GM19455 (cell line): ENCODE results near the gene GPR107.
A peak's percentile ranks its signal among the peaks of the same experiment; 100 is the strongest.

ENCODE experiments used
- ATAC-seq: cut with Tn5 transposase; IDR thresholded peaks from one replicate; pipeline ENCODE4 v1.9.1; 2021; ENCODE audit not compliant: unreplicated experiment

Gene GPR107

DNA sequence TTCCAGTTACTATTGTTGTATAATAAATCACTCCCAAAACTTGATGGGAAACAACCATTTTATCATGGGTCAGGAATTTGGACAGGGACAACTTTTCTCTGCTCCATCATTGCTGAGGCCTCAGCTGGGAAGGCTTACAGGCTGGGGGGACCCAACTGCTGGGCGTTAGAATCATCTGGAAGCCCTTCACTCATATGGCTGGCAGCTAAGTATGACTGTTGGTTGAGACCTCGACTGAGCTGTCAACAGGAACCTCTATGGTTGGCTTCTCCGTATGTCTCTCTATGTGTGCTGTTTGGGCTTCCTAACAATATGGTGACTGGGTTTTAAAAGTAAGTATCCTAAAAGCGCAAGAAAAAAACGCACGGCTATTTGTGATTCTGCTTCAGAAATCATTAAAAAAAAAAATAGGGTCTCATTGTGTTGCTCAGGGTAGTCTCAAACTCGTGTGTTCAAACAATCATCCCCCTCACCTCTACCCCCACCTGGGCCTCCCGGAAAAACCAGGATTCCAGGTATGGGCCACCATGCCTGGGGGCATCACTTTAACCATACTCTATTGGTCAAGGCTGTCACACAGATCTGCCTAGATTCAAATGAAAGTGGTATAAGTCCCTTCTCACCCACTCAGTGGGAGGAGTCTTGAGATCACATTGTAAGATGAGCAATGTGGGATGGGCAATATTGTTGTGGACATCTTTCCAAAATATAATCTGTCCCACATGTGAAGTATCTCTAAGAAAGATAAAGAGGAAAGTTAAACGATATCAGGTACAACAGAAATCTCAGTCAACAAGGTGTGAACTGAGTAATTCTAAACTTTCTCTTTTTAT lies 26.0 kb upstream of the GPR107 start:
- no peak for ATAC-seq

GRCh38 chr9:130028493-130029222 lies 25.0 kb upstream of the GPR107 start:
- ATAC-seq: no peak

DNA sequence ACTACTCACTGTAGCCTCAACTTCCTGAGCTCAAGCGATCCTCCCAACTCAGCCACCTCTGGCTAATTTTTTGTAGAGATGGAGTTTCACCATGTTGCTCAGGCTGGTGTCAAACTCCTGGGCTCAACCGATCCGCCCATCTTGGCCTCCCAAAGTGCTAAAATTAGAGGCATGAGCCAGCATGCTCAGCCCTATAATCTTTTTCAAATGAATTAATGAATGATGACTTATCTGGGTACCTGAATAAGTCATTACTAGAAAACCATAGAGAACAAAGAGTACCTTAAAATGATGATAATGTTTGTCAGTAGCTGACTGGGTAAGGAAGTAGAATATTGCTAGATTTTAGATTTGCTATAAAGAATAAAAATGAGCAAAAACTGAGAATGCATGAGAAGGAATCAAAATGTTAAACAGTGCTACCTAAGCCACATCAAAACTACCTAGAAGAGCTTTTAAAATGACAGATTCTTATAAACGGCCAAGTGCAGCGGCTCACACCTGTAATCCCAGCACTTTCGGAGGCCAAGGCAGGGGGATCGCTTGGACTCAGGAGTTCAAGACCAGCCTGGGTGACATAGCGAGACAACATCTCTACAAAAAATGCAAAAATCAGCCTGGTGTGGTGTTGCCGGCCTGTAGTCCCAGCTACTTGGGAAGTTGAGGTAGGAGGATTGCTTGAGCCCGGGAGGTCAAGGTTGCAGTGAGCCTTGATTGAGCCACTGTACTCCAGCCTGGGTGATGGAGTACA lies 24.3 kb upstream of the GPR107 start:
- ATAC-seq: no peak

DNA sequence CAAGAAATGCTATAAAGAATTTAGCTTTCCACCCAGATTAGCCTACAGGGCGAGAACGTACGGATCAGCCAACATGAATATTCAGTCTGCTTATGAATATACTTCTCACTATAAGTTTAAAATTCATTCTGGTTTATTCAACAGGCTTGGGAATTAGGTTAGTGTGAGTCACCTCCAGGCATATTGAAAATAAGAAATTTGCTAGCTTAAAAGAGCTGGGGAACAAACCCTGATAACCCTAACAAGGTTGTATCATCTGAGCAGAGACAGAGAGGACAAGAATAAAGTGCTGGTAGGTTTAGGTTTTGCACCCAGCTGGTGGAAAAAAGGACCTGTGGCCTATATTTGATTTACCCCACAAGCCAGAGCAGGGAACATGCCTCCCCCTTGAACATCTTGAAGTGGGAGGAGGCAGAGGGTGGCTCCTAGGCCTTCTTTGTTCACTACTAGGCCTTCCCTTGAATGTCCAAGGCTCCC lies 23.0 kb upstream of the GPR107 start:
- ATAC-seq: no peak

GRCh38 chr9:130034570-130034969 lies 19.1 kb upstream of the GPR107 start:
- no peak for ATAC-seq

DNA sequence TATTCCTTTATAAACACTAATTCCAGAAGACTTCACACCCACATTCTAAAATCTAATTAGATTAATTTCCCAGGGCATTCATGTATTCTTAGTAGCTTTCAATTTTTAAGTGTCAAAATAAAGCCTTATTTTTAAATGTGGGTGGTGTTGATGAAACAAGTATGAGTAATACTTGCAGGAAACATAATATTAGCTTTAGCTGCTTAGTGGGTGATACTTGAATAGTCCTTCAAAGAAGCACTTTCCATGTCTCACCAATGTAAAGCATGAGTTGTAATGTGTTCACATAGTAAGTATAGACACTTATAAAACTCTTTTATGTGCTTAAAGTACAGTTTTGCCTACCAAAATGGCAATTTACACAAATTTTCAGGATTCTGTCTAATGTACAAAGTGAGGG lies 17.6 kb upstream of the GPR107 start:
- ATAC-seq: no peak

DNA sequence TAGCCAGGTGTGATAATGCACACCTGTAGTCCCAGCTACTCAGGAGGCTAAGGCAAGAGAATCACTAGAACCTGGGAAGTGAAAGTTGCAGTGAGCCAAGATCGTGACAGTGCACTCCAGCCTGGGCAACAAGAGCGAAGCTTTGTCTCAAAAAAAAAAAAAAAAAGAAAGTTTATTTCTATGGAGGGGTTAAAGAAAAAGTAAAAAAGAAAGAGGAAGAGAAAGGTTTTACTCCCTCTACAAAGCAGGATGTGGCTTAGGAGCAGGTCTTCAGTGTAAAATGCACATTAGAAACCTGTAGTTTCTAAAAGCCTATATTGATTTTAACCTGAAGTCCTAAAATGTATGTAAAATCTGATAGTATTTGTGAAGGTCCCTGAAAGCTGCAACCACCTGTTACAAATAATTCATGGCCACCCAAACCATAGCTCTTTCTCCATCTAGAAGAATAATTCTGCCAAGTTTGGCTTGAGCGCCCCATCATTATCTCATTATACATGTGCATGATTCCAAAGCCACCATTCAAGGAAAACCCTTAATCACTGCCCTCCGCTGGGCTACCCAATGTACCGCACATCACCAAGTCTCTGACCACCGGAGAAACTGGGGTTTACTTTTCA lies 14.1 kb upstream of the GPR107 start:
- no peak for ATAC-seq

- no peak for ATAC-seq
Observed at GRCh38 chr9:130040984-130041647, 12.6 kb upstream of the GPR107 start.

GRCh38 chr9:130041648-130042405 lies 11.9 kb upstream of the GPR107 start:
- no peak for ATAC-seq

DNA sequence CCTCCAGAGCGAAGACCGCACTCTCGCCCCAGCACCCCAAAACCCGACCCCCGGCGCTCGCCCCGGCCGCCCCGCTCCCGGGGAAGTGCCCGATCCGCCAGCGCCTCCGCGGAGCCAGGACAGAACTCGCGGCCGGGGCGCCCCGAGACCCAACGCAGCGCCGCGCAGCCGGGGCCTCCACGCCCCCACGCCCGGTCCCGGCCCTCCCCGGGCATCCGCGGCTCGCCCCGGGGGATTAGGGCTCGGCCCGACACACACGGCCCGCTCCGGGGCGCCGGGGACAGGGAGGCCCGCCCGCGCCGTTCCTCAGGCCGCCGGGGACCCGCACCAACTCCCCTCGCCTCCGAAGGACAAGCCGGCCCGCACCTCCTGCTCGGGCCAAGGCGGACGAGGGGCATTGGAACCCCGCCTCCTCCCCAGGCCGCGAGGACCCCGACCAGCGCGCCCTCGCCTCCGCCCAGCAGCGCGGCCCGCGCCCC lies 11.3 kb upstream of the GPR107 start:
- ATAC-seq: peak; percentile 0

GRCh38 chr9:130042885-130043653 lies 10.6 kb upstream of the GPR107 start, which contains the start of gene FNBP1:
Gene FNBP1 (minus strand): TSS chr9:130043189. CDS start chr9:130042975, 214 bp downstream.
- peak; percentile 37 for ATAC-seq

DNA sequence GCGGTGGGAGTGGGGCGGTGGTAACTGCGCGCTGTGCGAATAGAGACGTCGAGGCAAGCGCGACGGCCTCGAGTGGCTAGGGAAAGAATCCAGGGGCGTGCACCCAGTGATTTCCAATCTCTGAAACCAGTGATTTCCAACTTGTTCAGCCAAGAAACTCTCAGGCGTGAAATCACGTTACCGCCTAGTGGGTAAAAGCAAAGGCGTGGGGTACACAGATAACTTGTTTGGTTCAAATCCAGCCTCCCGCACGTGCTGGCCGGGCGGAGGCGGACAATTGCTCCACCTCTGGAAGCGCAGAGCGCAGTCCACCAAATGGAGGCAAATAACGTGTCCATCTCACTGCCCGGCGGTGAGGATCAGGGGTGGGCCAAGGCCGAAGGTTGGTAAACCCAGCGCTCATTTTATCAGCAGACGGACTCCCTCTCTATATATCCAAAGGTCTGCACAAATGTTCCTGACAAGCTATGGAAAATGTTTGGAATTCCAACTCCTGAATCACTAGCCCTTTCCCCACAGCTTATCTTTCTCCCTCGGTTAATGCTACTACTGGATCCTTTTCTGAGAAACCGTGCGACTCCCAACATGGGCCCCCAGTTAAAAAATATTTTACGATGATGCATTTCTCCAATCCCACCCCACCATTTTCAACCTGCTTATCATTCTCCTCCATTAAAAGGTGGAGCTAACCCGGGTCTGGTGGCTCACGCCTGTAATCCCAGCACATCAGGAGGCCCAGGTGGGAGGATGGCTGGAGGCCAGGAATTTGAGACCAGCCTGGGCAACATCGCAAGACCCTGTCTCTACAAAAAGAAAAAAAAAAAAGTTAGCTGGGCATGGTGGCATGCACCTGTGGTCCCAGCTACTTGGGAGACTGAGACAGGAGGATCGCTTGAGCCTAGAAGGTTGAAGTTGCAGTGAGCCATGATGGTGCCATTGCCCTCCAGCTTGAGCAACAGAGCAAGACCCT lies 9.8 kb upstream of the GPR107 start:
- no peak for ATAC-seq

DNA sequence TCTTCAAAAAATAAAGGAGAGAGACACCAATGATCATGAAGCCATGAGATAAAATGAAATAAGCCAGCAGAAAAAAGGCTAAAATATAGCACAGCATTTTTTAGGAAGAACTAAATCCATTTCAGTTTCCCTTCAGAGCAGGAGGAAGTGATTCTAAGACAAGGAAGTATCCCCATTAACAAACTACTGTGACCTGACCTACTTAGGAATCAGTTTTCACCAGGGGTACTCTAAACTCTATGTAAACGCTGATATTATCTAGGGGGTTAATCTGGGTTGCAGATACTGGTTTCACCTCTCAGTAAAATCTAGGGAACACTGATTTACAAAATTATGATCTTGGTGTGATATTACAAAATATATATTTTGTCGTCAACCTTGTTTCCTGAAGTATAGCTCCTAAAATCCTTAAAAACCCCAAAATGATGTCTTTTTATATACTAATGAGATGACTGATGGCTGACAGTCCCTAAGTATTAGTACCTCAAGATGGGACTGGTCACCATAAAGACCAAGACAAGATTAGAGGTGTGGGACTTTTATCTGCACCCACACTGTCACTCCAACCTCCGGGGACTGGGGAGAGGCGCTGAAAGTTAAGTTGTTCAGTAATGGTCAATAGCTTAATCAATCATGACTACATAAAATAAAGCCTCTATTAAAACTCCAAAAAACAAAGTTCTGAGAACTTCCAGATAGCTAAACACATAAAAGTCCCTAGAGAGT lies 7.8 kb upstream of the GPR107 start:
- ATAC-seq: no peak

GRCh38 chr9:130049431-130050210 lies 4.1 kb upstream of the GPR107 start:
- ATAC-seq: no peak

DNA sequence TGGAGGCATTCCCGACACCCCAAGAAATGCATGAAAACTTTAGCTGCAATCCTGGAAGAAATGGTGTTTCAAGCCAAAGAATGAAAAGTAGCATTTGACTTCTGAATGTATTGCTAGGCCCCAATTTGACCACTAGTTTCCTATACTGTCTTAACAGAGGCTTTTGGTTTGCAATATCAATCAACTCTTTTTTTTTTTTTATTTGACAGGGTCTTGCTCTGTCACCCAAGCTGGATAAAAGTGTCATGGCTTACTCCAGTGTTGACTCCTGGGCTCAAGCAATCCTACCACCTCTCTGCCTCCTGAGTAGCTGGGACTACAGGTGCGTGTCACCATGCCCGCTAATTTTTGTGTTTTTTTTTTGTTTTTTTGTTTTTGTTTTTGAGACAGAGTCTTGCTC lies 3.2 kb upstream of the GPR107 start:
- no peak for ATAC-seq

DNA sequence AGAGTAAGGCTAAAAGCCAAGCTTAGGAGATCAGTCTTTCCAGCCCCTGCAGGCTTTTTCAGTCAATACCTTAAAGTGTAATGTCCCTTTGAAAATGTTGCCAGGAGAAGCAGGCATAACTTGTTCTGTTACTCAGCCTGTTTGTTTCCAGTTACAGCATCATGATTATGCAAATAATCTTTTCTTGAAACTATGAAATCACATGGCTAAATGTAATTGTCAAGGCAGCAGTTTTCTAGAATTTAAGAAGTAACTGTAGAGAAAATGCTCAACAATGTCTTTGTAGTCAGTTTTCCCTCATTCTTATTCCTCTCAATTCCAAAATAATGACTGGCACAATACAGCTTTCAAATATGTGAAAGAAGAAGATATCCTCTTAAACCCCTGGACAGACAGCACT lies 1.9 kb upstream of the GPR107 start:
- no peak for ATAC-seq
